GF-D8 (cell line): Measurements from ENCODE around the gene BPIFA1.

Experiments
- DNase-seq: peaks from one replicate; lab custom pipeline; 2025; lab: John Stamatoyannopoulos, UW

BPIFA1 gene

DNA sequence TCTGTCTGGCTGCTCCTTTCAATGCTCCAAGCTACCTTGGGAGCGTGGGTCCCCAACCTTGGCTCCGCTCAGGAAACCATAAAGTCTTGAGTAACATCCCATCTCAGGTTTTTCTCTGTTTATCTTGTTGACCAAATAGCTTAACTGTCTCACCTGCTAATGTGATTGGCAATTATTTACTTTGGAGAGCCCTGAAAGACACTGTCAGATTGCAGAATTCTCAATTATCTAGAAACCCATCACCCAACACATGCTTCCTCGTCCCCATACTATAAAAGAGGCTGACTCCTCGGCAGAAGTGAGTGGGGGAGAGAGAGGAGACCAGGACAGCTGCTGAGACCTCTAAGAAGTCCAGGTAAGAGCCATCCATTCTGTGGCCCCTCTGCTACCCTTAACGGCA is at the start of gene BPIFA1:
BPIFA1 (plus strand) TSS at position 301 of the 400 bp plus-strand sequence. CDS start 1,716 bp downstream, outside the sequence.
- no peak for DNase-seq

DNA sequence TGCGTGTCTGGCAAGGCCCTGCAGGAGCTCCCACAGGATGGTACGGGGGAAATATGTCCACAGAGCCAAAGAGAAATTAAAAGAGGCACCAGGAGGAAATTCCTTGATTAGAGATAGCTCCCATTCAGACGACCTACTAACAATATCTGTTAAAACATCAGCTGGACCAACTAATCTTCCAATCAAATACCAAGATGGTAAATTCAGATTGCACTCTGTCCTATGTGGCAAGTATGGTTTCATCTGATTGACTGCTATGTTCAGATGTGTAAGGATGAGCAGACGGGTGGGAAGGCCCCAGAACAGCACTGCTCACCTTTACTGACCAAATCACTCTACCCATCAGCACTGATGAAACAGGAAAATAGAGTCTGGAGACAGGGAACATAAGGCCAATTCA is 48.3 kb upstream of the BPIFA1 start:
- no peak for DNase-seq

DNA sequence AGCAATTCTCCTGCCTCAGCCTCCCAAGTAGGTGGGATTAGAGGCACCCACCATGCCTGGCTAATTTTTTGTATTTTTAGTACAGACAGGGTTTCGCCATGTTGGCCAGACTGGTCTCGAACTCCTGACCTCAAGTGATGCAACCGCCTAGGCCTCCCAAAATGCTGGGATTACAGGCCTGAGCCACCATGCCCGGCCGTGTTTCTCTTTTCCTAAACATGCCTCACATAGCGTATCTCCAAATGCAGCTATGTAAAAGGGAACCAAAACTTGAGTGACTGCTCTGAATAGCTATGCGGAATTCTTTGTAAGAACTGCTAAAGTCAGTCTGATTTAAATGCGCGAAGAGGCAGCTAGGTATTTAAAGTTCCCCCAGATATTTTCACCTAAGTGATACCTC is 47.4 kb upstream of the BPIFA1 start:
- no peak for DNase-seq

GRCh38 chr20:33191484-33191883 is 44.3 kb upstream of the BPIFA1 start:
- DNase-seq, result no peak

GRCh38 chr20:33191955-33192354 is 43.8 kb upstream of the BPIFA1 start:
- no peak for DNase-seq

GRCh38 chr20:33192912-33193501 is 42.8 kb upstream of the BPIFA1 start:
- DNase-seq, result no peak

GRCh38 chr20:33199026-33199425 is 36.8 kb upstream of the BPIFA1 start:
- DNase-seq, result no peak

GRCh38 chr20:33202451-33202850 is 33.3 kb upstream of the BPIFA1 start:
- no peak for DNase-seq

- DNase-seq, result no peak
Measured at GRCh38 chr20:33203444-33203843, 32.4 kb upstream of the BPIFA1 start.

DNA sequence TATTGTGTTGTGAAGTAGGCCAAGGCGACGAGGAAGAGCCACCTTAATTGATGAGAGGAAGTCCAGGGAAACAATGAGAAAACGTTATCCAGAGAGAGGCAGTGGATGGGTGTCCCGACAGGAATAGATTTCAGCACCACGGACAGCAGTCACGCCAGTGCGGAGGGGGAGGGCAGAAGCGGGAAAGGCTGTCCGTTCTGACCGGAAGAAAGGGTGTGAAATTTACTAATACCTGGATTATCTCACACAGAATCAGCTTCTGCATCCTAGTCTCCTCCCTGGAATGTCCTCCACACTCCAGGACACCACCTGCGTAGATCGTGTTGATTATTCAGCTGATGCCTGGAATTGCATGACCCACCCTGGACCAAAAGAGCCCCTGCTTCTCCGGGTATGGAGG is 26.0 kb upstream of the BPIFA1 start:
- DNase-seq, result no peak

DNA sequence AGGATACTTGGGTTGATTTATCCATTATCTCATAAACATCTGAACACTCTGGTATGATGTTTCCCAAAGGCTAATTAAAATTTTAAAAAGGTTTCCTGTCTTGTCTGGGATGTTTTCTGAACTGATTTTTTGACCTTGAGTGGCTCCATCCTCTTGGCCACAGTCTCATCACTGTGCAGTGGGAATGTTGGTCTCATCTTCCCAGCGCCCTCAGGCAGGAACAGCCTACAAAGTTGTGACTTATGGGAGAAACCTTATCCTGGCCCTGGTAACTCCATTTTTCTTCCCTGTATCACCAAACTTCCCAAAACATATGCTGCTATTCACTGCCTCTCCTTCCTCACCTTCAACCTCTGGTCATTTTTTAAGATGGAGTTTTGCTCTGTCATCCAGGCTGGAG is 25.4 kb upstream of the BPIFA1 start:
- no peak for DNase-seq

- DNase-seq, result no peak
Measured at GRCh38 chr20:33211817-33212424, 23.9 kb upstream of the BPIFA1 start.

- DNase-seq, result no peak
Measured at GRCh38 chr20:33217052-33217451, 18.7 kb upstream of the BPIFA1 start, which contains the start of gene BPIFA3. TSS of gene BPIFA3 (plus strand) at chr20:33217352. CDS start at chr20:33217537, 185 bp downstream.

GRCh38 chr20:33224399-33224798 is 11.4 kb upstream of the BPIFA1 start:
- DNase-seq, result no peak

DNA sequence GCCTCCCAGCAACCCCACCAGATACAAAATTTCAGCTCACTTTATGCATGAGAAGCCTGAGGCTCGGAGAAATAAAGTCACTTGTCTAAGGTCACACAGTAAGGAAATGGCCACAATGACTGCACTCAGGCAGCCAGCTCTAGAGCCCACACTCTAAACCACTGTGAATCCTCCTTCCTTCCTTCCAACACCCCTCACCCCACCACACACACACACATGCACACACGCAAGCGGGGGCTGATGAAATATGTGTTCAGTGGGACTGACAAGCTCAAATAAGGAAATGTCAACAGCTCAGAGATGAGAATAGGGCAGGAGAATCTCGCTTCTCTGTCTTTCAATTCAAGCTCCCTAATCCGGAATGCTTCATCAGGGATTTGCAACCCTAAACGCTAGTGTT is 6.0 kb upstream of the BPIFA1 start:
- peak; percentile 5 for DNase-seq

GRCh38 chr20:33231237-33231636 is 4.6 kb upstream of the BPIFA1 start:
- no peak for DNase-seq

DNA sequence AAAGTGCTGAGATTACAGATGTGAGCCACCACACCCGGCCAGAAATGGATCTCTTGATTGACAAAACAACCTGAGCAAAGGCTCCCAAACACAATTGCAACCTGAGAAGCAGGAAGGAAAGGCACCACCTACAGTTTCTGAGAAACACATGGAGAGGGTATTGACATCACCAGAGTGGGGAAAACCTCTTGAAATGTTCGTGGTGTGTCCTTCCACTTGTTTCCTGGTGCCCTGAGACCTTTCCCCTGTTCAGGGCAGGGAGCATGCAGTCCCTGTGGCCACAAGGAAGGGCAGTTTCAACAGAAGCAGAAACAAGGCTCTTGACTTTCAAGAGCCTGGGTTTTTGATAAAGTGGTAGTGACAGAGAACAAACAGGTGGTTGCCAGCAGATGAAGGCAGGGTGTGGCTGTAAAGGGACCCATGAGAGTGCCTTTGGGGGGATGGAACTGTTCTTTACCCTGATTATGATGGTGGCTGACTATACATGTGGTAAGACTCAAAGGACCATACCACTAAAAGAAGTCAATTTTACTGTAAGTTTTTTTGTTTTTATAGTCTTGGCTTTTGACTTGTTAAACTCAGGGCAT is 3.2 kb upstream of the BPIFA1 start:
- DNase-seq, result no peak

- no peak for DNase-seq
Measured at GRCh38 chr20:33233129-33233774, 2.5 kb upstream of the BPIFA1 start.

GRCh38 chr20:33234050-33234449 is 1.7 kb upstream of the BPIFA1 start:
- DNase-seq, result no peak

DNA sequence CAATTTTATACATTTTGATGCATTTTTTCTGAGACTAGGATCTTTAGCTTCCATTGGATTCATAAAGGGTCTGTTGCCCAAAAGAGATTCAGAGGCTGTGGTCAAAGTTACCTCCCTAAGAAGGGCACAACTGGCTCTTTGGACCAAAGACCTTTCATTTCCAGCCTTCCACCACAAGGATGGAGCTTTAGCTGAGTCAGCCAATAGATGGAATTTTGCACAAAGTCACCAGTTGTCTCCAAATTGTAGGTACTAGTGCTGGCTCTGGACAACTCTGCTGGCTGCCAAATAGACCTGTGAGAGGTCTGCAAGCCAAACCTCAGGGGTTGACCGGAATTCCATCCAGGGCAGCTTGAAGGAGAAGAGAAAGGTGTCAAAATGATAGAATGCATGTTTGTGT is 555 bp downstream of the BPIFA1 start:
- DNase-seq, result no peak

DNA sequence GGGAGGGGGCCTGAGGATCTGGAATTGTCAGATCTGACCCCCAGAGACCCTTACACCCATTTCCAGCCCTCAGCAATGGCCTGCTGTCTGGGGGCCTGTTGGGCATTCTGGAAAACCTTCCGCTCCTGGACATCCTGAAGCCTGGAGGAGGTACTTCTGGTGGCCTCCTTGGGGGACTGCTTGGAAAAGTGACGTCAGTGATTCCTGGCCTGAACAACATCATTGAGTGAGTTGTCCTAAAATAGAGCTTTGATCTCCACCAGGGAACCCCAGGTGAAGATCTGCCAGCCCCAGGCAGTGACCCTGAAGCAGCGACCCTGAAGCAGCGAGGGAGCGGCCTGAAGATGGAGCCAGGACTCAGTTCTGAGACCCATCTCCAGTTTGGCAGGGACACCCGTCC is 2.2 kb downstream of the BPIFA1 start:
- no peak for DNase-seq

DNA sequence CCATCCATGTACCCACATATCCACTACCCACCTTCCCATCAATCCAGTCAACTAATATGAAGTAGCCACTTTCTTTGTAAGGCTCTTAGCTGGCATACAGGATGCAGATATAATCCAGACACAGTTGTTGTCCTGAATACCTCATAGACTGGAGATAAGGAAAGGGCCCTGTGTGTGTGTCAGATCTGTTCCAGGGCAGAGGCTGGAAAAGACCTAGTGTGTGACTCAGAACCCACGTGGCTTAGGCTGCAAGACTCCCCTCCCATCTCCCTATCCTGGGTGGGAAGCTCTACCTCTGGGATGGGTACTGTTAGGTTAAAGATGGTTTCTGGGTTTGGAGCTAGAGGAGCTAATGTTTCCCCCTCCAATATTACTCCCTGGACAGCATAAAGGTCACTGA is 3.6 kb downstream of the BPIFA1 start:
- DNase-seq, result no peak
